T47D (cell line): Measurements from ENCODE around the gene TRAIP.

Experiments
- DNase-seq, 2 experiments: peaks; one replicate each; pipeline versions ENCODE4 v3.0.0 to v3.0.0-alpha.2; 2011 to 2012; ENCODE audit warnings: low read depth in 1 of 2, low spot score in 1 of 2
- JUND ChIP-seq: IDR thresholded peaks from 2 replicates; pipeline ENCODE4 v1.6.1; 2012; ENCODE audit warnings: low read depth
- in situ Hi-C: cut with HindIII; loops from 2 replicates; pipeline ENCODE4 v1.10.0; 2016; ENCODE audit warnings: low sequenced_read_pairs, low pct_unique_long_range_greater_than_20kb

TRAIP gene

GRCh38 chr3:49868862-49869466, 12.6 kb upstream of the TRAIP start:
- in situ Hi-C loops: no loop called here
- no peak for TF ChIP-seq JUND
- DNase-seq: no peak

DNA sequence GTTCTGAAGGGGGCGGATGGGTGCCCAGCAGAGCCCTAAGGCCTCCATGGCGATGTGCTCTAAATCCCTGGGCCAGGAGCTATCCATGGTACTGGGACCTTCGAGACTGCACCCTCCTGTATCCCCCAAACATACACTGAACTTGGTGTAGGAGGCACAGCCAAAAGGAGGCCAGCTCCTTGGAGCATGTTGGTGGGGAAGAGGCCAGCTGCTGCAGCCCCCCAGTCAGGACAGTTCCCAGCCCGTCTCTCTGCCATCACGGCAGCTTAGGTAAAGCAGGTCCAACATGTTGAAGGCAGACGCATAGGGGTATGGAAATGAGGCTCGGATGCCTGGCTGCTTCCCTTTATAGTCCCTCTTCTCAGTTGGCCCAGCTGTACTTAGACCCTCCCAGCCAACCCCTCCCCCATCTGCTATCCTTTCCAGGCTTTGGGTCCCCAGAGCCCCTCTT, 11.5 kb upstream of the TRAIP start:
- in situ Hi-C loops: no loop called here
- peak; percentile 21 to 65 for DNase-seq
- TF ChIP-seq JUND: no peak

- no peak for DNase-seq
- TF ChIP-seq JUND: no peak
- in situ Hi-C loops: no loop called here
These were observed 11.0 kb upstream of the TRAIP start for GRCh38 chr3:49867400-49867799.

DNA sequence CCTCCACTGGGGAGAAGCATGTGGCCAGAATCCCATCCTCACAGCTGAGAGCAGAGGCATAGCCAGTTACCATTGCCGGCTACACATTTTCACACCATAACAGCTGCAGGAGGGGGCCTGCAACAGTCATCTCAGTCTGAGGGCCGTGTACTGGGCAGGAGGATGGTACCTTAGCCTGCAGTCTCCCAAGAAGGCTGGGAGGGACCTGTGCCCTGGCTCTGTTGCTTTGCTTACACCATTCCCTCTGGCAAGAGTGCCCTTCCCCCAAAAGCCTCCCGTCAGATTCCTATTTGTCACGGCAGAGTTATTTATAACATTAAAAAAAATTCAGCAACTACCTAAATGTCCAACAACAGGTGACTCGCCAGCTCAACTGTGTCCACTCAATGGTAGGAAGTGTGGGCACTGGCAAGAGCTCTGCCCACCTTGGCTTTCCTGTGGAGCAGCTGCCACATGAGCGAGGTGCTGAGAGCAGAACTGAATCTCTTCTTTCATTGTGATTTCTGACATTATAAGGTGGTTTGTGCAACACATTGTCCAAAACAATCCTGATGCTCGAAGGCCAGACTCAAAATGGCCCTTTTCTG, 8.9 kb upstream of the TRAIP start:
- DNase-seq: no peak
- no peak for TF ChIP-seq JUND
- in situ Hi-C loops: no loop called here

DNA sequence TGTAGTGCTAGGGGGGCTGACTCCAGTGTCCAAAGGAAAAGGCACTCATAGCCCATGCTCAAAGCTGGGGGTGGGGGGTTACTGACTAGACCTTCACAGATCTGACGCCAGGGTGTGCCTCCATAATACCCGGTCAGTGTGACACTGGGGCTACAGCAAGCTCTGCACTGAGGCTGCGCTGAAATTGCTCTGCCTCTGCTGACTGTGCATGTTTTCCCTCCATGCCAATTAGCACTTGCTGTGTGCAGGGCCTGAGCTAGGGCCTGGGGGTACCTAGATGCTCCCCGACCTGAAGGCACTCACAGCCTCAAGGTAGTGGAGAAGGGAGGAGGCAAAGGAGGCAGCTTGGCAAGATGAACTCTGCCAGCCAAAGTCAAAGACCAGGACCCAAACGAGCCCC, 8.1 kb upstream of the TRAIP start:
- TF ChIP-seq JUND: no peak
- DNase-seq: no peak
- in situ Hi-C loops: no loop called here

- no peak for TF ChIP-seq JUND
- in situ Hi-C loops: no loop called here
- no peak for DNase-seq
These were observed 3.4 kb upstream of the TRAIP start for GRCh38 chr3:49859576-49860305.

GRCh38 chr3:49855662-49856061, 702 bp downstream of the TRAIP start:
- in situ Hi-C loops: no loop called here
- TF ChIP-seq JUND: no peak
- DNase-seq: no peak

DNA sequence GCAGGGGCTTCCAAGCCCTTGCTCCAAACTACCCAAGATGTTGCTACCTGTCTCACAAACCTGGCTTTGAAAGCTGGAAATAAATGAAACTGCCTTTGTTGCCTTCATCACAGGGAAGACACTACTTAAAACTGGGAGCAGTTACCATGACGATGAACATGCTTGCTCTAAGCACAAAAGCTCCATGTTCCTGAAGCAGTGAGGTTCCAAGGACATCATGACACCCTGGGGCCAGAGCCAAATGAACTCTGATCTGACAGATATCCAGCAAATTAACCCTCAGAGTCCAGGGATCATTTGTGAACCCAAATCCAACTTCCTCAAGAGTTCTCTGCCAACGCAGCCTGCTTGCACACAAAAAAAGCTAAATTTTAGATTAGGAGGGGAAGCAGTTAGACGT, 10.7 kb downstream of the TRAIP start:
- TF ChIP-seq JUND: no peak
- DNase-seq: no peak
- in situ Hi-C loops: no loop called here

GRCh38 chr3:49844464-49845183, 11.7 kb downstream of the TRAIP start:
- no peak for DNase-seq
- no peak for TF ChIP-seq JUND
- in situ Hi-C loops: no loop called here

GRCh38 chr3:49842843-49843517, 13.4 kb downstream of the TRAIP start:
- TF ChIP-seq JUND: no peak
- DNase-seq: no peak
- in situ Hi-C loops: no loop called here

- DNase-seq: no peak
- TF ChIP-seq JUND: no peak
- in situ Hi-C loops: no loop called here
These were observed 14.6 kb downstream of the TRAIP start for GRCh38 chr3:49841806-49842205.

- in situ Hi-C loops: no loop called here
- no peak for TF ChIP-seq JUND
- peak in 1 of 2 experiments; percentile 18 for DNase-seq
These were observed 15.2 kb downstream of the TRAIP start for GRCh38 chr3:49841126-49841696.
